Brain microvascular endothelial cell (primary cell): Measurements from ENCODE around the gene INSYN2B.

Source experiments
- DNase-seq: peaks from one replicate; pipeline ENCODE4 v3.0.0-alpha.2; 2020
- H3K27ac ChIP-seq: fragments of 250-450 bp; sonication (Bioruptor Pico); 2 replicates; pipeline ENCODE4 v1.5.1; 2020; ENCODE audit warnings: mild to moderate bottlenecking, moderate library complexity
- H3K27me3 ChIP-seq: fragments of 250-450 bp; sonication (Bioruptor Pico); replicated peaks from 2 replicates; pipeline ENCODE4 v1.5.1; 2020; ENCODE audit warnings: mild to moderate bottlenecking
- H3K36me3 ChIP-seq: fragments of 250-450 bp; sonication (Bioruptor Pico); replicated peaks from 2 replicates; pipeline ENCODE4 v1.5.1; 2020; ENCODE audit warnings: mild to moderate bottlenecking
- H3K4me3 ChIP-seq: 2 replicates; pipeline ENCODE4 v1.5.1; 2011; ENCODE audit warnings: low read depth, mild to moderate bottlenecking, control low read depth, low read length, moderate library complexity
- CTCF ChIP-seq: IDR thresholded peaks from 2 replicates; pipeline ENCODE4 v1.5.1; 2011; ENCODE audit warnings: low read depth, mild to moderate bottlenecking, moderate library complexity, low read length, control low read depth, inconsistent platforms; ENCODE audit errors: missing control alignments
- in situ Hi-C: cut with HindIII; loops from 2 replicates; pipeline ENCODE4 v1.10.0; 2017; ENCODE audit warnings: low sequenced_read_pairs, low pct_ligation_motif_present

Gene INSYN2B

DNA sequence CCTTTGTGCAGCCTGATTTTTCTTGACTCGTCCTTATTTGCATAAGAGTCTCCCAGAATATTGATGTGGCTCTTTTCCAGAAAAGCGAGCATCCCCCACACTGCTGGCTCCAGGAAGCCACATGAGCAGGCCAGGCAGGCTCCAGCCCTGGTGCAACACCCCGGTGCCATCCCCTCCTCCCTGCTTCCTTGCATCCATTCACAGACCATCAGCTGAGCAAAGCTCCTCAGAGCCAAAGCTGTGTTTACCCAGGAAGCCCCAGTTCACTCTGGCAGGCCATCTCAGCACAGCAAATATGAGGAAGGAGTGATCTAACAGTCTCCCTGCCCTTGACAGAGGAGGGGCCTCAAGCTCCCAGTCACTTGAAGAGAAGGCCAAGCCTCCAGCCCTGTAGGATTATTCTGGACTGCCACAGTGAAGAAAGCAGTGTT lies 34.4 kb downstream of the INSYN2B start:
- H3K27me3 ChIP-seq: no peaks in the 10 kb centered on the region
- in situ Hi-C loops: no loop called here
- H3K36me3 ChIP-seq: no peaks in the 10 kb centered on the region
- peak; percentile 67 for DNase-seq
- peak overlapping the region; percentile 15 for H3K4me3 ChIP-seq
- H3K27ac ChIP-seq: peak overlapping the region; percentile 10
- no peak for TF ChIP-seq CTCF

DNA sequence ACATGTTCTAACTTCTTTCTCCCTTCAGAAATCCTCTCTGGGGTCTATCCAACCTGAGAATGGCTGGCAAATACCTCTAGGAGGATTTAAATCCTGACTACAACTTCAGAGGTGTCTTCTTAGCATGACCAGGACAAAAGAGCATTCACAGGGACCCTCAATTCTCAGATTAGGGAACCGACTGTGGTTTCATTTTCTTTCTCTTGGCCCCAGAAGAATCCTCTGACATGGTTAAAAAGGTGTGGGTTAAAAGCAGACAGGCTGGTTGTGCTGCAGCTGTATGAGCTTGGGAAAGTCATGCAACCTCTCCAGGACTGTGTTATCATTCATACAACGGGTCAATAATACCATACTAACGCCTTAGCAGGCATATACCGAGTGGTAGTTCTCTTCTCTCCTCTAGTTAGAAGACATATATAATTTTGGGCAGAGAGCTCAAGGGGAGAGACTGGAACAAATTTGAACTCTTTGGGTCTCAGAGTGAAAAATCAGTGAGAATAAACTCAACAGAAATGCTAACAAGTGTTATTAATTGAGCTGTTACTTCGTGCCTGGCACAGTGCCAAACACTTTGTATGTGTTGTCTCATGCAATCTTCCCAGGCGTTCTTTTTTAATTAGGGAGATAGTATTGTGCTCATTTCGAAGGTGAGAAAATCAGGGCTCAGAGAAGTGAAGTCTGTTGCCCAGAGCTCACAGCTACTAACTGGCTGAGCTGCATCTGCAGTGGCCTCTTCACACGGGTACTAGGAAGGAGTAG lies 35.2 kb downstream of the INSYN2B start:
- no peak for DNase-seq
- Histone ChIP-seq H3K27me3 (no peaks in the 10 kb centered on the region), H3K4me3 (no peak overlapping the region), H3K36me3 (no peaks in the 10 kb centered on the region), H3K27ac (no peak overlapping the region)
- in situ Hi-C loops: no loop called here
- no peak for TF ChIP-seq CTCF

GRCh38 chr5:169944115-169944514 lies 36.2 kb downstream of the INSYN2B start:
- DNase-seq: no peak
- in situ Hi-C loops: no loop called here
- Histone ChIP-seq H3K27ac (no peak overlapping the region), H3K4me3 (no peak overlapping the region), H3K36me3 (no peaks in the 10 kb centered on the region), H3K27me3 (no peaks in the 10 kb centered on the region)
- TF ChIP-seq CTCF: no peak

- DNase-seq: no peak
- TF ChIP-seq CTCF: no peak
Measured at GRCh38 chr5:169943026-169943425, 37.3 kb downstream of the INSYN2B start.

DNA sequence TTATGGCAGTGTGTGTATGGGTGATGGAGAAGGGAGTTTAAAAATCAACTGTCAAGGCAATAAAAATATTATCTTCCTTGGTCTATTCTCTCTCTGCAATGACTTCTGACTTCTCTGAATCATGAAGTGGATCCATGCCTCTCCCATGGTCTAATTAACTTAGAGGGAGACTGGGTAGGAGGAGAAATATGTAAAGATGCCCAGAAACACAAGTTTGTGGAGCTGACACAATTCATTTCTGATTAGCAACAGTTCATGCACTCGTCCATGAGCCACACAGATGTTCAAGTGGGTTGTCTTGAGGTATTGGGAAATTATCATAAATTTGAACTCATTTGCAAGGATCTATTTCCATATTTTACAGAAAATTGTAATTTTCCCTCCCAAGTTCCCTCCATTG lies 38.1 kb downstream of the INSYN2B start:
- Histone ChIP-seq H3K36me3 (no peaks in the 10 kb centered on the region), H3K4me3 (no peak overlapping the region), H3K27me3 (no peaks in the 10 kb centered on the region), H3K27ac (no peak overlapping the region)
- DNase-seq: no peak
- in situ Hi-C loops: no loop called here
- no peak for TF ChIP-seq CTCF

More at GRCh38 chr5:169943026-169943425, 37.3 kb downstream of the INSYN2B start:
- in situ Hi-C loops: no loop called here
- no peak overlapping the region for H3K27ac ChIP-seq
- no peak overlapping the region for H3K4me3 ChIP-seq
- no peaks in the 10 kb centered on the region for H3K36me3 ChIP-seq
- no peaks in the 10 kb centered on the region for H3K27me3 ChIP-seq

- no peak overlapping the region for H3K4me3 ChIP-seq
- no peaks in the 10 kb centered on the region for H3K27me3 ChIP-seq
- DNase-seq: no peak
- no peaks in the 10 kb centered on the region for H3K36me3 ChIP-seq
- no peak for TF ChIP-seq CTCF
- H3K27ac ChIP-seq: no peak overlapping the region
- in situ Hi-C loops: no loop called here
Measured at GRCh38 chr5:169941542-169941941, 38.8 kb downstream of the INSYN2B start.
